ENCODE data around the gene ABCC12.

DNA sequence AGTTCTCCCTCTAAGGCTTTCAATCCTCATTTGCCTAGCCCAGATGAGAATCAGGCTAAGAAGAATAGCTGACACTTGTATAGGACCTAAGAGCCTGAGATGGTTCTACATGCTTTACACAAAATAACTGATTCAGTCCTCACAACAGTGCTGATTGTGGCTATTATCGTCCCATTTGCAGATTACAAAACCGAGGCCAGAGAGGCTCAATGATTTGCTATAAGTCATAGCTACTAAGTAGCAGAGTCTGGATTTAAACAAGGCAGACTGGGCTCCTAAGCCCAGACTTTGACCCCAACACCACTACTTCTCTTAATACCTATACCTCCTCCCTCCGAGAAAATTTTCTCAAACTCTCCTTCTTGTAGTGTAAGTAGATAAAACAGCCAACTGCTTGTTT lies 23.1 kb downstream of the ABCC12 start:
- no peak for TF ChIP-seq EZH2phosphoT487 (IDR thresholded peaks at IDR 0.05; ENCODE audit: borderline replicate concordance)
- TF ChIP-seq, protein P1, sequence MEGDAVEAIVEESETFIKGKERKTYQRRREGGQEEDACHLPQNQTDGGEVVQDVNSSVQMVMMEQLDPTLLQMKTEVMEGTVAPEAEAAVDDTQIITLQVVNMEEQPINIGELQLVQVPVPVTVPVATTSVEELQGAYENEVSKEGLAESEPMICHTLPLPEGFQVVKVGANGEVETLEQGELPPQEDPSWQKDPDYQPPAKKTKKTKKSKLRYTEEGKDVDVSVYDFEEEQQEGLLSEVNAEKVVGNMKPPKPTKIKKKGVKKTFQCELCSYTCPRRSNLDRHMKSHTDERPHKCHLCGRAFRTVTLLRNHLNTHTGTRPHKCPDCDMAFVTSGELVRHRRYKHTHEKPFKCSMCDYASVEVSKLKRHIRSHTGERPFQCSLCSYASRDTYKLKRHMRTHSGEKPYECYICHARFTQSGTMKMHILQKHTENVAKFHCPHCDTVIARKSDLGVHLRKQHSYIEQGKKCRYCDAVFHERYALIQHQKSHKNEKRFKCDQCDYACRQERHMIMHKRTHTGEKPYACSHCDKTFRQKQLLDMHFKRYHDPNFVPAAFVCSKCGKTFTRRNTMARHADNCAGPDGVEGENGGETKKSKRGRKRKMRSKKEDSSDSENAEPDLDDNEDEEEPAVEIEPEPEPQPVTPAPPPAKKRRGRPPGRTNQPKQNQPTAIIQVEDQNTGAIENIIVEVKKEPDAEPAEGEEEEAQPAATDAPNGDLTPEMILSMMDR (conservative IDR thresholded peaks at IDR 0.05; ENCODE audit: low read length): no peak

Measured in Loucy (cell line).